RWPE2 (cell line): Measurements from ENCODE around the gene EPN1.
"Not testable (repeated sequence)": the region's sequence is repeated elsewhere in the genome, so short reads cannot be mapped to it uniquely, and the experiment has no call there.

Source experiments
- ATAC-seq: fragments of 200-7000 bp; cut with Tn5 transposase; 3 replicates; pipeline ENCODE4 v1.9.1; 2021; ENCODE audit warnings: low read depth
- DNase-seq: peaks from one replicate; pipeline ENCODE4 v3.0.0-alpha.2; 2020; ENCODE audit warnings: low spot score
- H3K27ac ChIP-seq: fragments of 450-650 bp; 2 replicates; pipeline ENCODE4 v1.5.1; 2017; ENCODE audit warnings: mild to moderate bottlenecking; ENCODE audit not compliant: poor library complexity, severe bottlenecking
- H3K27me3 ChIP-seq: fragments of 250-450 bp; sonication (Bioruptor Pico); 2 replicates; pipeline ENCODE4 v1.5.1; 2021; ENCODE audit warnings: mild to moderate bottlenecking, moderate library complexity; ENCODE audit not compliant: insufficient read depth, poor library complexity, severe bottlenecking
- H3K36me3 ChIP-seq: fragments of 250-450 bp; sonication (Bioruptor Pico); 2 replicates; pipeline ENCODE4 v1.5.1; 2020; ENCODE audit warnings: low read depth, mild to moderate bottlenecking, moderate library complexity
- H3K4me1 ChIP-seq: fragments of 250-450 bp; sonication (Bioruptor Pico); 2 replicates; pipeline ENCODE4 v1.5.1; 2021; ENCODE audit warnings: mild to moderate bottlenecking, moderate library complexity; ENCODE audit not compliant: insufficient read depth, poor library complexity, severe bottlenecking
- H3K4me3 ChIP-seq: fragments of 250-450 bp; sonication (Bioruptor Pico); 2 replicates; pipeline ENCODE4 v1.5.1; 2021; ENCODE audit warnings: mild to moderate bottlenecking, moderate library complexity; ENCODE audit not compliant: severe bottlenecking
- H3K9me3 ChIP-seq: fragments of 250-450 bp; sonication (Bioruptor Pico); 2 replicates; pipeline ENCODE4 v1.5.1; 2021; ENCODE audit warnings: mild to moderate bottlenecking, moderate library complexity; ENCODE audit not compliant: severe bottlenecking
- CTCF ChIP-seq: fragments of 450-650 bp; IDR thresholded peaks from one replicate; pipeline ENCODE4 v1.5.1; 2017; ENCODE audit warnings: mild to moderate bottlenecking, moderate library complexity; ENCODE audit not compliant: poor library complexity, severe bottlenecking

EPN1 gene

GRCh38 chr19:55753401-55753800 is 78.4 kb downstream of the EPN1 start:
- ATAC-seq, result no peak
- no peaks in the 10 kb centered on the region for H3K4me1 ChIP-seq
- H3K27me3 ChIP-seq, result peaks cover 5% of the 10 kb centered on the region
- H3K36me3 ChIP-seq, result no peaks in the 10 kb centered on the region
- H3K27ac ChIP-seq, result no peak overlapping the region
- no peaks in the 10 kb centered on the region for H3K9me3 ChIP-seq
- H3K4me3 ChIP-seq, result no peak overlapping the region
- no peak for TF ChIP-seq CTCF
- DNase-seq, result no peak

GRCh38 chr19:55756808-55757207 is 81.8 kb downstream of the EPN1 start:
- H3K4me1 ChIP-seq, H3K27me3 ChIP-seq, ATAC-seq, H3K36me3 ChIP-seq, H3K4me3 ChIP-seq, H3K9me3 ChIP-seq, DNase-seq, H3K27ac ChIP-seq: not testable (repeated sequence)

- DNase-seq, H3K27me3 ChIP-seq, H3K9me3 ChIP-seq, H3K36me3 ChIP-seq, H3K4me1 ChIP-seq, H3K27ac ChIP-seq, ATAC-seq, H3K4me3 ChIP-seq: not testable (repeated sequence)
Observed at GRCh38 chr19:55758797-55759196, 83.8 kb downstream of the EPN1 start, which contains the start of gene RFPL4A. Gene RFPL4A (plus strand): TSS chr19:55759097. CDS start chr19:55761801, 2,704 bp downstream.
